T-cell (primary cell): Measurements from ENCODE around the gene ATP5ME. TPM values are rescaled to one million over a fixed set of nuclear protein-coding genes. Genes with fewer than 3 reads are reported as not detected.

Experiments
- ATAC-seq, 4 experiments: fragments of 200-7000 bp in 3 of 4; fragments of 150-1000 bp in 1 of 4; cut with Tn5 transposase; replicated peaks in 1 of 4; 1 replicate in 3 of 4; 2 replicates in 1 of 4; pipeline ENCODE4 v1.10.0; 2021; ENCODE audit warnings: moderate library complexity in 3 of 4, mild to moderate bottlenecking in 2 of 4, moderate number of reproducible peaks in 1 of 4
- CTCF ChIA-PET, 2 donors: fragments of 300-600 bp; sonication (Branson Sonifier 250); formaldehyde crosslinking; loops; one replicate each; lab custom pipeline; 2022; ENCODE audit warnings: antibody characterized with exemption in 2 of 2; lab: Charles Lee
- POLR2A ChIA-PET, 2 donors: fragments of 300-600 bp; sonication (Branson Sonifier 250); formaldehyde crosslinking; loops; one replicate each; lab custom pipeline; 2022; ENCODE audit warnings: antibody characterized with exemption in 2 of 2; lab: Charles Lee
- DNase-seq, 35 experiments: peaks; one replicate each; pipeline versions ENCODE4 v3.0.0 to v3.0.0-alpha.2; 2013 to 2023
- H3K27ac ChIP-seq: one replicate; pipeline ENCODE4 v1.5.1; 2013; ENCODE audit warnings: low read length
- H3K27me3 ChIP-seq, 2 experiments: replicated peaks in 1 of 2; 1 replicate in 1 of 2; 2 replicates in 1 of 2; pipeline versions ENCODE4 v1.6.1 to v1.7.0; 2013; ENCODE audit warnings: low read length in 1 of 2, mixed read lengths in 1 of 2; ENCODE audit not compliant: control insufficient read depth in 2 of 2, insufficient read depth in 2 of 2; ENCODE audit errors: extremely low read depth in 1 of 2
- H3K36me3 ChIP-seq, 2 donors: 1 replicate in 1 of 2; 2 replicates in 1 of 2; pipeline versions ENCODE4 v1.6.1 to v1.7.0; 2013; ENCODE audit warnings: low read length in 1 of 2; ENCODE audit not compliant: control insufficient read depth in 2 of 2, insufficient read depth in 1 of 2; ENCODE audit errors: extremely low read depth in 1 of 2
- H3K4me1 ChIP-seq, 2 experiments: 1 replicate in 1 of 2; 2 replicates in 1 of 2; pipeline versions ENCODE4 v1.6.1 to v1.7.0; 2013; ENCODE audit warnings: low read length in 2 of 2, mixed read lengths in 1 of 2; ENCODE audit not compliant: insufficient read depth in 2 of 2, control insufficient read depth in 1 of 2; ENCODE audit errors: extremely low read depth in 1 of 2
- H3K4me3 ChIP-seq, 2 donors: 1 replicate in 1 of 2; 2 replicates in 1 of 2; pipeline versions ENCODE4 v1.5.1 to v1.7.0; 2013; ENCODE audit warnings: mild to moderate bottlenecking in 2 of 2, low read length in 1 of 2, moderate library complexity in 1 of 2; ENCODE audit not compliant: control insufficient read depth in 1 of 2; ENCODE audit errors: extremely low read depth in 1 of 2
- H3K9me3 ChIP-seq: 2 replicates; pipeline ENCODE4 v1.7.0; 2013
- H3K27ac Mint-ChIP-seq, 2 donors: one replicate each; pipeline ENCODE4 v1.8.0; 2020 to 2021; ENCODE audit warnings: mild to moderate bottlenecking in 2 of 2, mixed read lengths in 2 of 2
- H3K27me3 Mint-ChIP-seq, 2 donors: one replicate each; pipeline ENCODE4 v1.8.0; 2021 to 2022; ENCODE audit warnings: mixed read lengths in 2 of 2
- H3K36me3 Mint-ChIP-seq: one replicate; pipeline ENCODE4 v1.8.0; 2021; ENCODE audit warnings: mixed read lengths
- H3K4me1 Mint-ChIP-seq, 3 donors: one replicate each; pipeline ENCODE4 v1.8.0; 2020 to 2022; ENCODE audit warnings: mixed read lengths in 3 of 3, mild to moderate bottlenecking in 1 of 3
- H3K4me3 Mint-ChIP-seq, 3 donors: one replicate each; pipeline ENCODE4 v1.8.0; 2020 to 2022; ENCODE audit warnings: mild to moderate bottlenecking in 3 of 3, mixed read lengths in 3 of 3, moderate library complexity in 3 of 3
- H3K9me3 Mint-ChIP-seq, 3 donors: one replicate each; pipeline ENCODE4 v1.8.0; 2020 to 2022; ENCODE audit warnings: mixed read lengths in 3 of 3
- WGBS: methylation state at CpG from one replicate; pipeline ENCODE4 v1.1.5; 2013; ENCODE audit warnings: missing lambda C conversion rate; ENCODE audit not compliant: insufficient coverage; 5-methylcytosine and 5-hydroxymethylcytosine counted together
- total RNA-seq, 35 experiments: library from RNA in 6 of 35; stranded (reverse) in 6 of 35; fragments of 120-200 nt in 1 of 35; gene quantifications; one replicate each; pipeline versions ENCODE4 v1.2.1 to v1.2.4 and lab custom pipeline; 2013 to 2026

ATP5ME gene
- total RNA-seq, 5 donors from 2014 or later (not counting 1 experiment from before 2014, with no cell fraction given) = 92.4 to 158 (median 145) TPM

DNA sequence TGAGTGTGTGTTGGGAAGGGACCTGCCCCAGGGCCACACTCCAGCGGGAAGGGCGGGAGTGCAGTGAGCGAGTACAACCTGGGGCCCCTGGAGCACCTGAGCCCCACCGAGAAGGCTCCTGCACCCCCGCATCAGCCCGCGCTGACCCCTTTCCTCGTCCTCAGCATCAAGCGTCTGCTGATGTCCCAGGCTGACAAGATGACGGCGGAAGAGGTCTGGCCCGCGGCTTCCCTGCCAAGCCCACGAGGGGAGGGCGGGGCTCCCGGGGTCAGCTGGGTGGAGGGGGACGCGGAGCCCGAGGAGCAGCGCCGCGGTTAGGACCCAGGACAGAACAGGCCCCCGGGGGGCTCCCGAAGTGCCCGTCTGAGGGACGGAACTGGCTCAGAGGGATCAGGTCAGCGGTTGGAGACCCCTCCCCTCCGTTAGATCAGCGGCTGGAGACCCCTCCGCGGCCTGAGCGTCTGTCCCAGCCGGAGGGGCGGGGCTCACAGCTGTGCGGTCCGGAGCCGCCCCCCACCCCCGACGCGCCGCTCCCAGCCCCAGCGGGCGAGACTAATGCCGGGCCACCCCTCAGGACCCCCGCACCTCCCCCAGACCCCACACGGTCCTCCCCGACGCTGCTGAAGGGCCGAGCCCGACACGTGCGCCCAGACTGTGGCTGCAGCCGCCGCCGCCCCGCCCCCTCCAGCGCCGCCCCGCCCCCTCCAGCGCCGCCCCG, 7.0 kb upstream of the ATP5ME start:
- Mint-ChIP-seq H3K9me3 (no peaks in the 10 kb centered on the region), H3K36me3 (no peaks in the 10 kb centered on the region), H3K27me3 (peaks cover 3 to 5% of the 10 kb centered on the region in 2 donors), H3K27ac (peak overlapping the region in 1 of 2 donors; percentile 22), H3K4me3 (peak overlapping the region; percentile 54 to 60 (median 55)), H3K4me1 (peaks cover 0 to 13% (median 13%) of the 10 kb centered on the region in 3 donors)
- ChIA-PET POLR2A (no interaction called here), CTCF (no interaction called here)
- 2% methylated on average over 31 of the region's 62 CpGs for WGBS
- peak overlapping the region; percentile 18 for H3K27ac ChIP-seq
- H3K4me1 ChIP-seq = peaks cover 2 to 30% of the 10 kb centered on the region in 2 experiments
- H3K4me3 ChIP-seq = peak overlapping the region; percentile 55 to 62
- no peaks in the 10 kb centered on the region for H3K36me3 ChIP-seq
- no peaks in the 10 kb centered on the region for H3K9me3 ChIP-seq
- DNase-seq = peak in 17 of 35 experiments; percentile 24 to 62 (median 43)
- peak; percentile 43 to 66 (median 54) for ATAC-seq
- H3K27me3 ChIP-seq = peaks cover 0 to 50% of the 10 kb centered on the region in 2 experiments

DNA sequence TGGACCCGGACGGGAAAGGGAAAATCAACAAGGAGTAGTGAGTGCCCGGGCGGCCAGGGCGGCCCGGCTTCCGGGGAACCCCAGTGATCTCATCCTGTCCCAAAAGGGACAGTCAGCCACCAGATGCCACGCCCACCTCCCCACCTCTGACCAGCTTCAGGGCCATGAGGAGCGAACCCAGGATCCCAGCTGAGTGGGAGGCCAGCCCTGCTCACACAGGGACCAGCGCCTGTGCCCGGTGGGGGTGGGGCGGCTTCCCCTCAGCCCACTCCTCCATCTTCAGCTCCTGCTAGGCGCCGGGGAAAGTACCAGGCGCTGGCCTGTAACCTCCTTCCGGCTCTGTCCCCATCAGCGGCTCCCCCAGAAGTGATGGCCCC, 6.5 kb upstream of the ATP5ME start:
- CTCF ChIA-PET = no interaction called here
- peak in 3 of 4 experiments; percentile 8 to 12 (median 10) for ATAC-seq
- H3K27ac Mint-ChIP-seq = peak overlapping the region in 1 of 2 donors; percentile 22

DNA sequence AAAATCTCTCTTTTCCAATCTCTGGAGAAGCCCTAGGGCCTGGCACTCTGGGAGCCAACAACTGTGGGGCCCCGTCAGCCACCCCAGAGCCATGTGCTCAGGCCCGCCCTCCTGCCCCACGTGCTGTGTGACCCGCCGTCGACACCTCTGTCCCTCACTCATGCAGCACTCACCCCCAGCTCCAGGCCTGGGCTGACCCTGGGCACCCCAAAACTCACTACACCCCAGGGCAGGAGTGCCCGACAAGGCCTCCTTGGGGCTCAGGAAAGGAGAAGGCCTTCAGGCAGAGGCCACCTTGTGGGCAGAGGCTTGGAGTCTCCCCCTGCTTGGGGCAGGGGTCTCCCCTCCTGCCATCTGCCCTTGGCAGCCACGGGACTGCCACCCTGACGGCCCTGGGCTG, 6.0 kb upstream of the ATP5ME start:
- Mint-ChIP-seq H3K27ac (no peak overlapping the region), H3K4me1 (peaks cover 0 to 17% (median 14%) of the 10 kb centered on the region in 3 donors), H3K36me3 (no peaks in the 10 kb centered on the region), H3K27me3 (peaks cover 2% of the 10 kb centered on the region in 2 donors), H3K4me3 (peak overlapping the region; percentile 31 to 55 (median 41)), H3K9me3 (no peaks in the 10 kb centered on the region)
- no peaks in the 10 kb centered on the region for H3K9me3 ChIP-seq
- CTCF ChIA-PET = no interaction called here
- no peak overlapping the region for H3K27ac ChIP-seq
- H3K4me1 ChIP-seq = peaks cover 4 to 38% of the 10 kb centered on the region in 2 experiments
- H3K36me3 ChIP-seq = no peaks in the 10 kb centered on the region
- peak overlapping the region in 1 of 2 donors; percentile 55 for H3K4me3 ChIP-seq
- H3K27me3 ChIP-seq = peaks cover 0 to 47% of the 10 kb centered on the region in 2 experiments
- 92% methylated on average over 4 of the region's 9 CpGs for WGBS
- POLR2A ChIA-PET = no interaction called here
- DNase-seq (no peak), ATAC-seq (no peak)

More for the DNA sequence above, 6.5 kb upstream of the ATP5ME start:
- Histone ChIP-seq H3K4me1 (peaks cover 2 to 34% of the 10 kb centered on the region in 2 experiments), H3K4me3 (peak overlapping the region; percentile 55 to 62), H3K27me3 (peaks cover 0 to 50% of the 10 kb centered on the region in 2 experiments), H3K27ac (peak overlapping the region; percentile 18), H3K36me3 (no peaks in the 10 kb centered on the region), H3K9me3 (no peaks in the 10 kb centered on the region)
- 81% methylated on average over 10 of the region's 17 CpGs for WGBS
- H3K9me3 Mint-ChIP-seq = no peaks in the 10 kb centered on the region
- peak in 2 of 35 experiments; percentile 16 to 44 for DNase-seq
- peak overlapping the region; percentile 54 to 60 (median 55) for H3K4me3 Mint-ChIP-seq
- peaks cover 3 to 5% of the 10 kb centered on the region in 2 donors for H3K27me3 Mint-ChIP-seq
- POLR2A ChIA-PET = no interaction called here
- peaks cover 0 to 14% (median 14%) of the 10 kb centered on the region in 3 donors for H3K4me1 Mint-ChIP-seq
- no peaks in the 10 kb centered on the region for H3K36me3 Mint-ChIP-seq

DNA sequence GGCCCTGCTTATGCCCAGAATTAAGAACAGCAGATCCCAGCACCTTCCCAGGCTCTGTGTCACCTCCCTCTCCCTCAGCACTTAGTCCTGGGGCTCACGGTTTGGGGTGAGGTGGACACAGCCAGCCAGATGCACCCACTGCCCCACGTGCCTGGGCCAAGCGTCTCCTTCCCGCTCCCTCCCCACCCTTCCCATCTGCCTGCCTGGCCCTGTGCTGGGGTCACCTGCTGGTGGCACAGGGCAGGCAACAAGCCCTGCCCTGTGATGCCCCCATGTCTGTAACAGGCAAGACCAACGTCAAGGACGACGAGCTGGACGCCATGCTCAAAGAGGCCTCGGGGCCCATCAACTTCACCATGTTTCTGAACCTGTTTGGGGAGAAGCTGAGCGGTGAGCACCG, 5.6 kb upstream of the ATP5ME start:
- peak overlapping the region in 1 of 3 donors; percentile 25 for H3K4me3 Mint-ChIP-seq
- DNase-seq = no peak
- no peak overlapping the region for H3K27ac ChIP-seq

DNA sequence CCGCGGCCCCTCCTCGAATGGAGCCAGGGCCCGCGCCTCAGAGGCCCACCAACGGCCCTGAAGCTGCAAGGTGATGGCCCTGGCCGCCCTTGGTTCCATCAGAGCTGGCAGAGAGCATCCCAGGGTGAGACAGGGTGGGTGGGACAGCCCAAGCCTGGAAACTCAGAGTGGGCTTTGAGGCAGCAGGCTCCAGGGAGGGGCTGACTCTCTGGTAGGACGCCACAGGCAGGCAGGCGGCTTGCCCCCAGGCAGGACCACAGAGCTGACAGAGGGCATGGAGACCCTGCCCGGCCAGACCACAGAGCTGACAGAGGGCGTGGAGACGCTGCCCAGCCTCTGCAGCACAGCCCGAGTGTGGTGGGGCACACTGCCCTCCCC, 5.0 kb upstream of the ATP5ME start:
- 90% methylated on average over 13 of the region's 13 CpGs for WGBS
- Mint-ChIP-seq H3K27me3 (no peaks in the 10 kb centered on the region), H3K4me3 (peak overlapping the region in 1 of 3 donors; percentile 24), H3K36me3 (no peaks in the 10 kb centered on the region), H3K9me3 (no peaks in the 10 kb centered on the region), H3K27ac (no peak overlapping the region), H3K4me1 (peaks cover 0 to 16% (median 13%) of the 10 kb centered on the region in 3 donors)
- H3K27me3 ChIP-seq = peaks cover 0 to 39% of the 10 kb centered on the region in 2 experiments
- H3K36me3 ChIP-seq = no peaks in the 10 kb centered on the region
- no peaks in the 10 kb centered on the region for H3K9me3 ChIP-seq
- H3K4me3 ChIP-seq = no peak overlapping the region
- no peak overlapping the region for H3K27ac ChIP-seq
- POLR2A ChIA-PET = no interaction called here
- ATAC-seq (no peak), DNase-seq (no peak)
- CTCF ChIA-PET = interaction anchor here in 1 of 2 donors (0.5 kb wide), 1 partner anchor 624 kb away, joined by 4 read pairs; no protein-coding TSS in a partner anchor
- H3K4me1 ChIP-seq = peaks cover 8 to 44% of the 10 kb centered on the region in 2 experiments

More for the DNA sequence above, 5.6 kb upstream of the ATP5ME start:
- Histone ChIP-seq H3K9me3 (no peaks in the 10 kb centered on the region), H3K27me3 (peaks cover 0 to 45% of the 10 kb centered on the region in 2 experiments), H3K4me3 (no peak overlapping the region), H3K36me3 (no peaks in the 10 kb centered on the region), H3K4me1 (peaks cover 8 to 43% of the 10 kb centered on the region in 2 experiments)
- 93% methylated on average over 11 of the region's 11 CpGs for WGBS
- ATAC-seq = no peak
- H3K9me3 Mint-ChIP-seq = no peaks in the 10 kb centered on the region
- ChIA-PET POLR2A (no interaction called here), CTCF (interaction anchor here in 1 of 2 donors (0.5 kb wide), 1 partner anchor 625 kb away, joined by 4 read pairs; no protein-coding TSS in a partner anchor)
- no peak overlapping the region for H3K27ac Mint-ChIP-seq
- peaks cover 0 to 15% (median 13%) of the 10 kb centered on the region in 3 donors for H3K4me1 Mint-ChIP-seq
- no peaks in the 10 kb centered on the region for H3K27me3 Mint-ChIP-seq
- no peaks in the 10 kb centered on the region for H3K36me3 Mint-ChIP-seq

DNA sequence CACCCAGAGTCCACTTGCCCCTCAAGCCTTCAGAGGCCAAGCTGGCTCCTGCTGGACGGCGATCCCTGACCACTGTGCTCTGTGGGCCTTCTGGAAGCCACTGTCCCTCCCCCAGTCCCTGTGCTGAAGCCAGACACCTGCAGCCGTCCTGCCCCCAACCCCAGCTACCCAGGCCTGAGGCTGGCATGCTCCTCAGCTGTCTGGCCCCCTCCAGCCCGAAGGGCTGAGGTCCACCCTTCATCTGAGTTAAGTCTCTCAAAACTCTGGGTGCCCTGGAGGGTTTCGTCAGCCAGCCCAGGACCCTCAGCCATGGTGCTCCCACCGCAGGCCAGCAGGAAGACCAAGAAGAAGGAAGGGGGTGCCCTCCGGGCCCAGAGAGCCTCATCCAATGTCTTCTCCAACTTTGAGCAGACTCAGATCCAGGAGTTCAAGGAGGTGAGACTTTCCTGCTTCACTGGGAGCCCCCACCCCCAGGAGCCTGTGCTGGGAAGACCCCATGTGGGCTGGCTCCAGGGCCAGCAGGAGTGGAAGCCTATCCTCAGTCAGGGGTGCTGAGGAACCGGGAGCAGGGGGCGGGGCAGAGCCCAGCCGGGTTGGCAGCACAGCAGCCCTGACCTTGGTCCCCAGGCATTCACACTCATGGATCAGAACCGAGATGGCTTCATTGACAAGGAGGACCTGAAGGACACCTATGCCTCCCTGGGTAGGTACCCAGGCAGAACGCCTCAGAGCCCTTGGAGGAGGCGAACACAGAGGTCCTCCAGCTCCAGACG, 4.4 kb upstream of the ATP5ME start:
- Histone ChIP-seq H3K4me3 (no peak overlapping the region), H3K36me3 (no peaks in the 10 kb centered on the region), H3K4me1 (peaks cover 10 to 42% of the 10 kb centered on the region in 2 experiments), H3K27me3 (peaks cover 0 to 33% of the 10 kb centered on the region in 2 experiments), H3K27ac (no peak overlapping the region), H3K9me3 (no peaks in the 10 kb centered on the region)
- H3K27me3 Mint-ChIP-seq = no peaks in the 10 kb centered on the region
- H3K27ac Mint-ChIP-seq = no peak overlapping the region
- H3K9me3 Mint-ChIP-seq = no peaks in the 10 kb centered on the region
- CTCF ChIA-PET = interaction anchor here in 1 of 2 donors (0.5 kb wide), 1 partner anchor 32 kb away, joined by 3 read pairs; no protein-coding TSS in a partner anchor
- POLR2A ChIA-PET = no interaction called here
- peak overlapping the region in 1 of 3 donors; percentile 24 for H3K4me3 Mint-ChIP-seq
- no peak for ATAC-seq
- no peak for DNase-seq
- no peaks in the 10 kb centered on the region for H3K36me3 Mint-ChIP-seq
- peaks cover under 1 to 18% (median 15%) of the 10 kb centered on the region in 3 donors for H3K4me1 Mint-ChIP-seq
- WGBS = 89% methylated on average over 12 of the region's 14 CpGs
